Ishikawa (cell line): ENCODE data around the gene GLE1.

Experiments
- CEBPB ChIP-seq: IDR thresholded peaks from 2 replicates; pipeline ENCODE4 v1.6.1; 2012
- CREB1 ChIP-seq: IDR thresholded peaks from 2 replicates; pipeline ENCODE4 v1.6.1; 2012; ENCODE audit warnings: low read depth
- EGR1 ChIP-seq: IDR thresholded peaks from 2 replicates; pipeline ENCODE4 v1.6.1; 2012
- EP300 ChIP-seq: IDR thresholded peaks from 2 replicates; pipeline ENCODE4 v1.6.1; 2012; ENCODE audit warnings: borderline replicate concordance
- FOXM1 ChIP-seq: IDR thresholded peaks from 2 replicates; pipeline ENCODE4 v1.6.1; 2012; ENCODE audit warnings: low read depth, borderline replicate concordance
- NFIC ChIP-seq: IDR thresholded peaks from 2 replicates; pipeline ENCODE4 v1.6.1; 2012
- RAD21 ChIP-seq: IDR thresholded peaks from 2 replicates; pipeline ENCODE4 v1.6.1; 2012; ENCODE audit warnings: low read depth
- TAF1 ChIP-seq: IDR thresholded peaks from 2 replicates; pipeline ENCODE4 v1.6.1; 2012; ENCODE audit warnings: low read depth, mild to moderate bottlenecking
- TCF12 ChIP-seq: IDR thresholded peaks from 2 replicates; pipeline ENCODE4 v1.6.1; 2012; ENCODE audit warnings: low read depth
- TEAD4 ChIP-seq: IDR thresholded peaks from 2 replicates; pipeline ENCODE4 v1.6.1; 2012
- YY1 ChIP-seq: IDR thresholded peaks from 2 replicates; pipeline ENCODE4 v1.6.1; 2012; ENCODE audit warnings: low read depth
- ZBTB7A ChIP-seq: IDR thresholded peaks from 2 replicates; pipeline ENCODE4 v1.6.1; 2012; ENCODE audit warnings: low read depth
- TF ChIP-seq, protein P1 (sequence below): IDR thresholded peaks from 2 replicates; pipeline ENCODE4 v1.6.1; 2012; ENCODE audit warnings: low read depth, mild to moderate bottlenecking
- TF ChIP-seq, protein P2 (sequence below): IDR thresholded peaks from 2 replicates; pipeline ENCODE4 v1.6.1; 2012
- TF ChIP-seq, protein P3 (sequence below): IDR thresholded peaks from 2 replicates; pipeline ENCODE4 v1.6.1; 2012

Gene GLE1

DNA sequence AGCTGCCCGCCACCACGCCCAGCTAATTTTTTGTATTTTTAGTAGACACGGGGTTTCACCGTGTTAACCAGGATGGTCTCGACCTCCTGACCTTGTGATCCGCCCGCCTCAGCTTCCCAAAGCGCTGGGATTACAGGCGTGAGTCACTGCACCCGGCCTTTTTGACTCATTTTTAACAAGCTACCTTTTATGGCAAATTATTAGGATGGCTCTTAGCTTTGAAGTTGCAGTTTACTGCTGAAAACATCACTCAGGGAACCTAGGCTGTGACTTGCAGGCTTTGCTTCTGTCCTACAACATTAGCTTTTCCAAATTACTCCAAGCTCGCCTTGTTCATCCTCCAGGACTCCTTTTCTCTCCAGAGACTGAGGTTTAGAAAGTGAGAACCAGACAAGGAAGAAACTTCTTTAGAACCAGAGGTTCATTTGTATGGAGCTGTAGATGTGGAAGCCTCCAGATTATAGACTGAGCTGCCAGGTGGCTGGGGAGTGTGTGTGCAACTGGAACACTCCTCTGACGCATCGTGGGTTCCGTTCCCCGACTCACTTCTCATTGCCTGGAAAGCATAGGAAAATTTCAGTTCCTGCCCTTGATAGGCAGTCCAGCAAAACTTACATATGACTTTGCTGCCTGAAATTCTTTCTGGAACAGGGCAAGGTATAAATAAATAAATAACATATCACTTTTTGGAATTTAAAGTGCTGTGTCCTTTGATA is 24.1 kb downstream of the GLE1 start:
- TF ChIP-seq RAD21 (no peak), TAF1 (no peak)

DNA sequence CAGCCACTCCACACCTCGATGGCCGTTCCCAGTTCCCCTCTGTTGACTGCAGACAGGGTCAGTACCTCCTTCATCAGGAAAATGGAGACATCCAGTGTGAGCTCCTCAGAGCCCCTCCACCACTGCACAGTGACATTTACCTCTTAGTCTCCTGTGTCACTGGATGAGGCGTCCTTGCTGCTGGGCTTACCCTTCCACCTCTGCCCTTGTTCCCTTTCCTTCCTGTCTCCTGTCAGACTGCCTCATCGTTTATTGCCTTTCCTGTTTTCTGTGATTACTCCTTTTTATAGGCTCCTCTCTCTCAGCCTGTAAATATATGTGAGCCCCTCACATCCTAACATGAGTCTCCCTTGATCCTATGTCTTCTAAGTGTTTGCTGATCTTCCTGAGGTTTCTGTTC is 24.7 kb downstream of the GLE1 start:
- no peak for TF ChIP-seq FOXM1
- no peak for TF ChIP-seq RAD21
- TF ChIP-seq, protein P1, sequence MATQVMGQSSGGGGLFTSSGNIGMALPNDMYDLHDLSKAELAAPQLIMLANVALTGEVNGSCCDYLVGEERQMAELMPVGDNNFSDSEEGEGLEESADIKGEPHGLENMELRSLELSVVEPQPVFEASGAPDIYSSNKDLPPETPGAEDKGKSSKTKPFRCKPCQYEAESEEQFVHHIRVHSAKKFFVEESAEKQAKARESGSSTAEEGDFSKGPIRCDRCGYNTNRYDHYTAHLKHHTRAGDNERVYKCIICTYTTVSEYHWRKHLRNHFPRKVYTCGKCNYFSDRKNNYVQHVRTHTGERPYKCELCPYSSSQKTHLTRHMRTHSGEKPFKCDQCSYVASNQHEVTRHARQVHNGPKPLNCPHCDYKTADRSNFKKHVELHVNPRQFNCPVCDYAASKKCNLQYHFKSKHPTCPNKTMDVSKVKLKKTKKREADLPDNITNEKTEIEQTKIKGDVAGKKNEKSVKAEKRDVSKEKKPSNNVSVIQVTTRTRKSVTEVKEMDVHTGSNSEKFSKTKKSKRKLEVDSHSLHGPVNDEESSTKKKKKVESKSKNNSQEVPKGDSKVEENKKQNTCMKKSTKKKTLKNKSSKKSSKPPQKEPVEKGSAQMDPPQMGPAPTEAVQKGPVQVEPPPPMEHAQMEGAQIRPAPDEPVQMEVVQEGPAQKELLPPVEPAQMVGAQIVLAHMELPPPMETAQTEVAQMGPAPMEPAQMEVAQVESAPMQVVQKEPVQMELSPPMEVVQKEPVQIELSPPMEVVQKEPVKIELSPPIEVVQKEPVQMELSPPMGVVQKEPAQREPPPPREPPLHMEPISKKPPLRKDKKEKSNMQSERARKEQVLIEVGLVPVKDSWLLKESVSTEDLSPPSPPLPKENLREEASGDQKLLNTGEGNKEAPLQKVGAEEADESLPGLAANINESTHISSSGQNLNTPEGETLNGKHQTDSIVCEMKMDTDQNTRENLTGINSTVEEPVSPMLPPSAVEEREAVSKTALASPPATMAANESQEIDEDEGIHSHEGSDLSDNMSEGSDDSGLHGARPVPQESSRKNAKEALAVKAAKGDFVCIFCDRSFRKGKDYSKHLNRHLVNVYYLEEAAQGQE, result no peak
- TF ChIP-seq, protein P2, sequence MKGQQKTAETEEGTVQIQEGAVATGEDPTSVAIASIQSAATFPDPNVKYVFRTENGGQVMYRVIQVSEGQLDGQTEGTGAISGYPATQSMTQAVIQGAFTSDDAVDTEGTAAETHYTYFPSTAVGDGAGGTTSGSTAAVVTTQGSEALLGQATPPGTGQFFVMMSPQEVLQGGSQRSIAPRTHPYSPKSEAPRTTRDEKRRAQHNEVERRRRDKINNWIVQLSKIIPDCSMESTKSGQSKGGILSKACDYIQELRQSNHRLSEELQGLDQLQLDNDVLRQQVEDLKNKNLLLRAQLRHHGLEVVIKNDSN, result no peak
- TF ChIP-seq, protein P3, sequence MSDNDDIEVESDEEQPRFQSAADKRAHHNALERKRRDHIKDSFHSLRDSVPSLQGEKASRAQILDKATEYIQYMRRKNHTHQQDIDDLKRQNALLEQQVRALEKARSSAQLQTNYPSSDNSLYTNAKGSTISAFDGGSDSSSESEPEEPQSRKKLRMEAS, result no peak
- TF ChIP-seq TCF12, result no peak
- no peak for TF ChIP-seq TAF1
- no peak for TF ChIP-seq EP300
- TF ChIP-seq CEBPB, result no peak
- no peak for TF ChIP-seq ZBTB7A
- no peak for TF ChIP-seq CREB1
- TF ChIP-seq NFIC, result no peak
- no peak for TF ChIP-seq YY1
- no peak for TF ChIP-seq TEAD4
- TF ChIP-seq EGR1, result no peak

DNA sequence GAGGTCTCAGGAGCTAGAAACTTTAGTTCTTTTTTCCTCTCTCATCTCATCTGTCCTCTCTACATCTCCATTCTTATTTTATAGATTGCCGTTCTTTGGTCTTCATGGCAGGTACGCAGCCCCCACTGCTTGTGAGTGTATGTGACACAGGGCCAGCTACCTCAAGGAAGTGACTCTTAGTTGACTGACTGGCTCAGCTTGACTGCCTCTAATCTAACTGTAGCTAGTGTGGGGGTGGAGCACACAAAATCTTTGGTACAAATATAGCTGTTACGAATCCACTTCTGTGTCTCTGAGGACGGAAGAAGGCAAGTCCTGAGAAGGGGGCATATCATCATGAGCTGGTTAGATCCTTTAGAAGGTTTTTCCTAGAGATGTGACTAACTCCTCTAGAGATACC is 28.1 kb downstream of the GLE1 start:
- TF ChIP-seq TCF12 (no peak), FOXM1 (no peak), CREB1 (no peak), RAD21 (no peak), CEBPB (no peak), EGR1 (no peak), YY1 (no peak), ZBTB7A (no peak), EP300 (no peak), TAF1 (no peak), TEAD4 (no peak), NFIC (no peak)
- TF ChIP-seq, protein P1, result no peak
- TF ChIP-seq, protein P3, result no peak
- TF ChIP-seq, protein P2, result no peak

DNA sequence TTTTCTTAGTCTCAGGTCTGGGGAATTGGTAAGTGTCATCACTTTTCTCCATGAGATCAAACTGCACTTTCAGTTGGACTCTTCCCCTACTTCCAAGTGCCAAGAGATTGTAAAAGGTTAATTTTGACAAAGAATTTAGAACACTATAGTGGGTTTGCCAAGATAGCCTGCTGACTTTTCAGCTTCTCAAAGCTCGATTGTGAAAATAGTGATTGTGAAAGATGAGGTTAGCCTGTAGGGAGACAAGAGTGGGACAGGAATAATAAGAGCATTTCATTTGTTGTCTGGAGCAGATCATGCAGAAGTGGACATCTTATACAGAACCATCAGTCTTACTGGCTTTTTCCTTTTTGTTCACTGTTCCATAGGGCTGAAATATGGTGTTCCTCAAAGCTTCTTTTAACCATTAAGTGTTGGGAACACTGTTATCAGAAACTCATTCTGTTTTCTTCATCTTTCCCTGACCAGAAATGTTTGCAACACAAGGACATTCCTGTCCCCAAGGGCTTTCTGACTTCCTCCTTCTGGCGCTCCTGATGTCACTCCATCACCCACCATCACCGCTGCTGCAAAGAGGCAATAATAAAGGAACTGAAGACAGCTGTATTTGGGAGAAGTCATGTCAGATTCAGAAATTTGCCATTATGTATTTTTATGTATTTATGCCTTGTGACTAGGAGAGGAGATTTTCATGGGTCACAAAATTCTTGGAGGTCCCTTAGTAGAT is 36.3 kb downstream of the GLE1 start:
- TF ChIP-seq, protein P1, result no peak
- TF ChIP-seq TAF1 (no peak), TEAD4 (no peak), TCF12 (no peak), EP300 (no peak), CEBPB (no peak), CREB1 (no peak), EGR1 (no peak)
- TF ChIP-seq, protein P2, result no peak
- TF ChIP-seq, protein P3, result no peak
